Measurements from ENCODE around the gene CATSPERZ. TPM values are rescaled to one million over a fixed set of nuclear protein-coding genes. Genes with fewer than 3 reads are reported as not detected.

CATSPERZ gene
- total and polyA plus RNA-seq, 9 of the 15 experiments (the other 6 are each of a cell fraction or from before 2014, with no cell fraction given): 0.86 to 8.5 (median 3.5) TPM

GRCh38 chr11:64291752-64292459 is 8.3 kb upstream of the CATSPERZ start:
- no peak overlapping the region for H3K27ac ChIP-seq (ENCODE audit: extremely low read depth, low read depth, low read length)
- FAIRE-seq (no peak), ATAC-seq (no peak), DNase-seq (ENCODE audit: extremely low read depth in 1 of 4, low spot score in 3 of 4) (no peak)
- 18% methylated on average over 36 of the region's 96 CpGs for WGBS (ENCODE audit: insufficient coverage, low coverage, missing lambda C conversion rate)
- H3K79me2 ChIP-seq (ENCODE audit: control insufficient read depth, insufficient read depth, low read length): no peaks in the 10 kb centered on the region
- no peaks in the 10 kb centered on the region for H3K9me1 ChIP-seq (ENCODE audit: control insufficient read depth, insufficient read depth, low read length)
- H3K4me2 ChIP-seq (ENCODE audit: insufficient read depth, low read length): no peak overlapping the region
- intact Hi-C loops (cut with micrococcal nuclease): no loop called here
- peaks cover 33 to 50% of the 10 kb centered on the region in 2 experiments; a peak in 4 of 5 replicates for H3K27me3 ChIP-seq (ENCODE audit: control insufficient read depth in 2 of 2, insufficient read depth in 2 of 2, low read length in 2 of 2)
- BruUV-seq (replicated peaks): no TSS peak
- in situ Hi-C loops (cut with MboI): no loop called here
- no peaks in the 10 kb centered on the region for H3K36me3 ChIP-seq (ENCODE audit: control insufficient read depth, insufficient read depth, low read length)
- H3K9me3 ChIP-seq (replicated peaks; ENCODE audit: control insufficient read depth, insufficient read depth, low read depth, low read length): no peaks in the 10 kb centered on the region
- H4K20me1 ChIP-seq (replicated peaks; ENCODE audit: control insufficient read depth, insufficient read depth, low read length): no peaks in the 10 kb centered on the region
- ChIA-PET POLR2A (interaction anchor here (0.6 kb wide), 1 partner anchor 142 kb away, joined by 4 read pairs; no protein-coding TSS in a partner anchor), CTCF (ENCODE audit: low intra/inter-chr PET ratio) (no interaction called here)
- H3K4me3 ChIP-seq: no peak overlapping the region
- H2AFZ ChIP-seq (ENCODE audit: low read depth, low read length): no peak overlapping the region
- peaks cover 0 to 40% of the 10 kb centered on the region in 2 experiments; a peak in 2 of 5 replicates for H3K4me1 ChIP-seq (replicated peaks in 1 of 2; ENCODE audit: control insufficient read depth in 2 of 2, insufficient read depth in 2 of 2, low read length in 2 of 2)
- TF ChIP-seq HNRNPL (IDR thresholded peaks at IDR 0.05; ENCODE audit: low read depth, low read length) (0 out of 2 replicates have a peak, but pooled peaks have one; percentile 19), BDP1 (IDR thresholded peaks at IDR 0.05; ENCODE audit: insufficient read depth, insufficient read length) (no peak)
- peak overlapping the region in 1 of 2 experiments; percentile 26; a peak in 1 of 4 replicates for H3K9ac ChIP-seq (ENCODE audit: insufficient read depth in 1 of 2, low read depth in 2 of 2, low read length in 2 of 2)

- peaks cover 0 to 42% of the 10 kb centered on the region in 2 experiments; a peak in 2 of 5 replicates for H3K4me1 ChIP-seq (replicated peaks in 1 of 2; ENCODE audit: control insufficient read depth in 2 of 2, insufficient read depth in 2 of 2, low read length in 2 of 2)
- H3K4me3 ChIP-seq: no peak overlapping the region
- H3K27ac ChIP-seq (ENCODE audit: extremely low read depth, low read depth, low read length): no peak overlapping the region
- intact Hi-C loops (cut with micrococcal nuclease): no loop called here
- ChIA-PET POLR2A (interaction anchor here (0.6 kb wide), 1 partner anchor 143 kb away, joined by 4 read pairs; no protein-coding TSS in a partner anchor), CTCF (ENCODE audit: low intra/inter-chr PET ratio) (no interaction called here)
- H4K20me1 ChIP-seq (replicated peaks; ENCODE audit: control insufficient read depth, insufficient read depth, low read length): no peaks in the 10 kb centered on the region; the same call in 1 of the 2 replicates
- no peak; the same call in 2 of the 3 replicates for ATAC-seq
- peak overlapping the region in 1 of 2 experiments; percentile 26; a peak in 2 of 4 replicates for H3K9ac ChIP-seq (ENCODE audit: insufficient read depth in 1 of 2, low read depth in 2 of 2, low read length in 2 of 2)
- no peak for FAIRE-seq
- TF ChIP-seq EGR1 (conservative IDR thresholded peaks at IDR 0.05) (0 out of 2 replicates have a peak, but pooled peaks have one; percentile 12), SP1 (CRISPR knock-in tag; IDR thresholded peaks at IDR 0.05) (no peak)
- H3K9me1 ChIP-seq (ENCODE audit: control insufficient read depth, insufficient read depth, low read length): no peaks in the 10 kb centered on the region
- no peak overlapping the region for H2AFZ ChIP-seq (ENCODE audit: low read depth, low read length)
- no peaks in the 10 kb centered on the region for H3K36me3 ChIP-seq (ENCODE audit: control insufficient read depth, insufficient read depth, low read length)
- no peak overlapping the region for H3K4me2 ChIP-seq (ENCODE audit: insufficient read depth, low read length)
- no peaks in the 10 kb centered on the region for H3K79me2 ChIP-seq (ENCODE audit: control insufficient read depth, insufficient read depth, low read length)
- H3K9me3 ChIP-seq (replicated peaks; ENCODE audit: control insufficient read depth, insufficient read depth, low read depth, low read length): no peaks in the 10 kb centered on the region
- DNase-seq (ENCODE audit: extremely low read depth in 1 of 4, low spot score in 3 of 4): no peak
- in situ Hi-C loops (cut with MboI): no loop called here
- peaks cover 40 to 57% of the 10 kb centered on the region in 2 experiments; a peak in 4 of 5 replicates for H3K27me3 ChIP-seq (ENCODE audit: control insufficient read depth in 2 of 2, insufficient read depth in 2 of 2, low read length in 2 of 2)
- 18% methylated on average over 23 of the region's 42 CpGs for WGBS (ENCODE audit: insufficient coverage, low coverage, missing lambda C conversion rate)
- no TSS peak for BruUV-seq (replicated peaks)
These were observed 7.5 kb upstream of the CATSPERZ start for GRCh38 chr11:64292460-64293254.
